Kidney (tissue), 14 donors: ENCODE results near the gene BRIP1. TPM values are rescaled to one million over a fixed set of nuclear protein-coding genes. Genes with fewer than 3 reads are reported as not detected.

Source experiments
- DNase-seq, 5 donors: peaks; one replicate each; pipeline ENCODE4 v3.0.0-alpha.2; 2013 to 2020
- FAIRE-seq: peaks from 2 replicates; lab custom pipeline; 2012; peaks lifted over from hg19 to GRCh38; lab: Jason Lieb, UNC
- H3K27ac ChIP-seq, 2 donors: one replicate each; pipeline ENCODE4 v1.7.0; 2013; ENCODE audit warnings: low read depth in 2 of 2, low read length in 2 of 2, inconsistent platforms in 1 of 2
- H3K27me3 ChIP-seq: one replicate; pipeline ENCODE4 v1.7.1; 2013; ENCODE audit warnings: low read length, inconsistent platforms; ENCODE audit not compliant: control insufficient read depth, insufficient read depth
- H3K36me3 ChIP-seq, 3 donors: one replicate each; pipeline versions ENCODE4 v1.7.0 to v1.7.1; 2013; ENCODE audit warnings: low read length in 3 of 3, control low read depth in 1 of 3, inconsistent platforms in 1 of 3; ENCODE audit not compliant: insufficient read depth in 3 of 3, control insufficient read depth in 2 of 3
- H3K4me1 ChIP-seq, 3 donors: one replicate each; pipeline versions ENCODE4 v1.7.0 to v1.7.1; 2013; ENCODE audit warnings: low read length in 3 of 3, inconsistent platforms in 1 of 3, low read depth in 1 of 3; ENCODE audit not compliant: control insufficient read depth in 2 of 3, insufficient read depth in 2 of 3
- H3K4me3 ChIP-seq, 3 donors: one replicate each; pipeline versions ENCODE4 v1.7.0 to v1.8.1; 2013; ENCODE audit warnings: low read length in 3 of 3, control low read depth in 1 of 3, inconsistent platforms in 1 of 3
- H3K9ac ChIP-seq, 3 donors: one replicate each; pipeline versions ENCODE4 v1.7.0 to v1.7.1; 2013; ENCODE audit warnings: low read length in 3 of 3, control low read depth in 1 of 3, inconsistent platforms in 1 of 3
- H3K9me3 ChIP-seq, 3 donors: one replicate each; pipeline versions ENCODE4 v1.7.0 to v1.7.1; 2013; ENCODE audit warnings: low read length in 3 of 3, control low read depth in 1 of 3, inconsistent platforms in 1 of 3; ENCODE audit not compliant: control insufficient read depth in 2 of 3, insufficient read depth in 1 of 3
- intact Hi-C: fragments of 100-400 bp; cut with DNase I; formaldehyde crosslinking; loops from one replicate; pipeline ENCODE4 v1.11.1; 2022
- polyA plus RNA-seq: library from polyadenylated mRNA; stranded (reverse); fragments of 350-450 nt; fragmentation: Illumina TruSeq; extraction: RNeasy Lipid Tissue Mini Kit (QIAGEN cat#74804); gene quantifications from one replicate; pipeline ENCODE4 v1.2.3, GENCODE V29; 2014; ENCODE audit warnings: low read depth, low replicate concordance; ENCODE audit not compliant: insufficient read depth
- total RNA-seq: library from RNA; stranded (reverse); fragmentation: NEBNext Ultra II Directional; extraction: Animal tissue kit (Norgen Biotek cat#: 25700); gene quantifications from one replicate; pipeline ENCODE4 v1.2.1, GENCODE V29; 2021
- TF ChIP-seq, protein P1 (sequence below): IDR thresholded peaks from 3 replicates; pipeline ENCODE4 v1.5.1; 2012; ENCODE audit warnings: mild to moderate bottlenecking, moderate library complexity, borderline replicate concordance; ENCODE audit not compliant: insufficient read depth; ENCODE audit errors: extremely low read depth
- donor health status: control.
- donor health status: control.
- donor health status: control.
- donor health status: control.
- donor health status: control.
- donor health status: DM: yes; HTN: yes; CAD: no.
- donor health status: Normal renal cell carcinoma (clear cell type).

BRIP1 gene
- total and polyA plus RNA-seq, 2 donors from 2014 or later = 0.54 TPM; not detected in 1

DNA sequence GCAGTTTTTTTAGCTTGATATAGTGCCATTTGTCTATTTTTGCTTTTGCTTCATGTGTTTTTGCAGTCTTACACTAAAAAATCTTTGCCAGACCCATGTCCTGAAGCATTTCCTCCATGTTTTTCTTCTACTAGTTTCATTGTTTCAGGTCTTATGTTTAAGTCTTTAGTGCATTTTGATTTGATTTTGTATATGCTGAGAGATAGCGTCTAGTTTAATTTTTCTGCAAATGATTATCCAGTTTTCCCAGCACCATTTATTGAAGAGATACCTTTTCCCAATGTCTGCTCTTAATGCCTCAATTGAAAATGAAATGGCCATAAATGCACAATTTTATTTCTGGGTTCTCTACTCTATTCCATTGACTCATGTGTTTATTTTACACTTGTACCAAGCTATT lies 231.5 kb downstream of the BRIP1 start:
- Histone ChIP-seq H3K27me3 (no peaks in the 10 kb centered on the region), H3K9ac (no peak overlapping the region), H3K27ac (no peak overlapping the region), H3K4me3 (no peak overlapping the region), H3K4me1 (no peaks in the 10 kb centered on the region), H3K36me3 (no peaks in the 10 kb centered on the region), H3K9me3 (no peaks in the 10 kb centered on the region)
- DNase-seq (no peak), FAIRE-seq (no peak)
- intact Hi-C loops = no loop called here
- TF ChIP-seq, protein P1, sequence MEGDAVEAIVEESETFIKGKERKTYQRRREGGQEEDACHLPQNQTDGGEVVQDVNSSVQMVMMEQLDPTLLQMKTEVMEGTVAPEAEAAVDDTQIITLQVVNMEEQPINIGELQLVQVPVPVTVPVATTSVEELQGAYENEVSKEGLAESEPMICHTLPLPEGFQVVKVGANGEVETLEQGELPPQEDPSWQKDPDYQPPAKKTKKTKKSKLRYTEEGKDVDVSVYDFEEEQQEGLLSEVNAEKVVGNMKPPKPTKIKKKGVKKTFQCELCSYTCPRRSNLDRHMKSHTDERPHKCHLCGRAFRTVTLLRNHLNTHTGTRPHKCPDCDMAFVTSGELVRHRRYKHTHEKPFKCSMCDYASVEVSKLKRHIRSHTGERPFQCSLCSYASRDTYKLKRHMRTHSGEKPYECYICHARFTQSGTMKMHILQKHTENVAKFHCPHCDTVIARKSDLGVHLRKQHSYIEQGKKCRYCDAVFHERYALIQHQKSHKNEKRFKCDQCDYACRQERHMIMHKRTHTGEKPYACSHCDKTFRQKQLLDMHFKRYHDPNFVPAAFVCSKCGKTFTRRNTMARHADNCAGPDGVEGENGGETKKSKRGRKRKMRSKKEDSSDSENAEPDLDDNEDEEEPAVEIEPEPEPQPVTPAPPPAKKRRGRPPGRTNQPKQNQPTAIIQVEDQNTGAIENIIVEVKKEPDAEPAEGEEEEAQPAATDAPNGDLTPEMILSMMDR = no peak

Other genes starting within 250 kb of the BRIP1 start
- gene INTS2, start 64.5 kb upstream of the BRIP1 start, total RNA-seq = 13.4 TPM
- gene INTS2, start 64.5 kb upstream of the BRIP1 start, polyA plus RNA-seq = 2.2 TPM
- 73.6 TPM for gene MED13, start 201.8 kb upstream of the BRIP1 start, total RNA-seq
- gene MED13, start 201.8 kb upstream of the BRIP1 start, polyA plus RNA-seq = 6.4 TPM